Activated CD8-positive, alpha-beta memory T cell treated with anti-CD3 and anti-CD28 coated beads for 1 hour (primary cell): ENCODE measurements around the gene XKR7.
"Not testable (repeated sequence)": the region's sequence is repeated elsewhere in the genome, so short reads cannot be mapped to it uniquely, and the experiment has no call there.

Experiments
- DNase-seq, 2 donors: peaks; one replicate each; pipeline ENCODE4 v3.0.0-alpha.2; 2020; ENCODE audit warnings: low read depth in 1 of 2; ENCODE audit errors: extremely low read depth in 1 of 2

Gene XKR7

DNA sequence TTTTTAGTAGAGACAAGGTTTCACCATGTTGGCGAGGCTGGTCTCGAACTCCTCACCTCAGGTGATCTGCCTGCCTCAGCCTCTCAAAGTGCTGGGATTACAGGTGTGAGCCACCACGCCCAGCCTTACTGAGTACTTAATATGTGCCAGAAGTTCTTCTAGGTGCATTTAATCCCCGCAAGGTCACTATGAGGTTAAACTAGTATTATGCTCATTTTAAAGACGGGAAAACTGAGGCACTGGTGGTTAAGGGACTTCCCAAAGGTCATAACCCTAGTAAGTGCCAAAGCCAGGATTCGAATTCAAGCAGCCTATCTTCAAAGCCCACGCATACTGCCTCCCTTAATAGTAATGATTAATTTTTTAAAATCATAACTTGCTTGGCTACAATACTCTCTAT is 41.6 kb downstream of the XKR7 start:
- DNase-seq, result no peak

GRCh38 chr20:32010101-32010500 is 42.1 kb downstream of the XKR7 start, which contains the start of gene CCM2L:
CCM2L (plus strand) TSS chr20:32010438; CDS start chr20:32010455, 17 bp downstream.
- DNase-seq, result no peak

DNA sequence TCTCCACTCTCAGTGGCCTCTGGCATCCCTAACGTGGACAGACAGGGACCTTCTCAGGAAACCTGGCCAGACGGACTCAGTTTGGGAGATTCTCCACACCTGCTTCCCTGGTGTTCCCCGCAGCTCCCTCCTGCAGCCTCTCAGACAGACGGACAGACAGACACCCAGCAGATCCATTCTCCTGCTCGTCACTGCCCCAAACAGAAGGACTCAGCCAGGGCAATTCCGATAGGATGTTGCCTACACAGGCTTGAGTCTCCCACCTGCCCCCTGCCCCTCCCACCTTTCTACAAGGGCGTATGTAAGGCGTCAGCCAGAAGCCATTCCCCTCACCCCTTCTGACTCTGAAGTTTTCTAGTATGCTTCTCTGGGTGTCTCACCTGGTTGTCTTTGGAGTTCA is 42.7 kb downstream of the XKR7 start:
- DNase-seq, result no peak

DNA sequence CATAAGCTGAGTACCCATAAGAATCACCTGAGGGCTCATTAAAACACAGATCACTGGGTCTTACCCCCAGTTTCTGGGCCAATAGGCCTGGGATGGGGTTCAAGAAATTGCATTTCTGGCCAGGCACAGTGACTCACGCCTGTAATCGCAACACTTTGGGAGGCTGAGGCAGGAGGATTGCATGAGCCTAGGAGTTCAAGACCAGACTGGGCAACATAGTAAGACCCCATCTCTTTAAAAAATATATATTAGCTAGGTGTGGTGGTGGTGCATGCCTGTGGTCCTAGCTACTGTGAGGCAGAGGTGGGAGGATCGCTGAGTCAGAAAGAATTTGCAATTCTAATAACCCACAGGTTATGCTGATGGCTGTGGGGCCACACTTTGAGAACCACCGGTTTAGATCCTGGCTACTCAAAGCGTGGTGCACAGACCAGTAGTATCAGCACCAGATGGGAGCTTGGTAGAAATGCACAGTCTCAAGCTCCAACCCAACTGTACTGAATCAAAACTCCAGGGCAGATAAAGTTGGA is 44.3 kb downstream of the XKR7 start:
- DNase-seq, result no peak

DNA sequence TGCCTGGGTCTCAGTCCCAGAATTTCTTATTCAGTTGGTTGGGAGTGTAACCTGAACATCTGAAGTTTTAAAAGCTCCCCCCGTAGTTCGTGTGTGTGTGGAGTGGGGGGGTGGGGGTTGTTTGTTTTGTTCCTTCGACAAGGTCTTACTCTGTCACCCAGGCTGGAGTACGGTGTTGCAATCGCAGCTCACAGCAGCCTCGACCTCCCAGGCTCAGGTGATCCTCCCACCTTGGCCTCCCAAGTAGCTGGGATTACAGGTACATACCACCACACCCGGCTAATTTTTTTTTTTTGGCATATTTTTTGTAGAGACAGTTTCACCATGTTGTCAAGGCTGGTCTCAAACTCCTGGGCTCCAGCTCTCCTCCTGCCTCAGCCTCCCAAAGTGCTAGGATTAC is 45.4 kb downstream of the XKR7 start:
- DNase-seq, result no peak

DNA sequence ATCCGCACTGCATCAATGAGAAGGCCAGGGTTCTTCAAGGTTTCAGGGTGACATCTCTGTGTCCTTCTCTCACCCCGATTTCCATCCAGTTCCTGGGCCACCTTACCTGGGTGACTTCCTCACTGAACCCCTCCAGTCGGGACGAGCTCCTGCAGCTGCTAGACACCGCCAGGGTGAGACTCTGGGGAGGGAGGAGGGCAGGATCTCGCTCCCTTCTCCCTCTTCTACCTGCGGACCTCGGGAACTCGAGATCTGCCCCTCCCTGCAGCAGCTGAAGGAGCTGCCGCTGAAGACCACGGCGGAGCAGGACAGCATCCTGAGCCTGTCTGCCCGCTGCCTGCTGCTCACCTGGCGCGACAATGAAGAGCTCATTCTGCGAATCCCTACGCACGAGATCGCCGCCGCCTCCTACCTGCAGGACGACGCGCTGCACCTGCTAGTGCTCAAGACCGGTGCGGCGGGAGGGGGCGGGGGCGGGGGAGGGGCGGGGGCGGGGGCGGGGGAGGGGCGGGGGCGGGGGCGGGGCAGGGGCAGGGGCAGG is 49.8 kb downstream of the XKR7 start:
- peak in 1 of 2 donors; percentile 32 for DNase-seq

DNA sequence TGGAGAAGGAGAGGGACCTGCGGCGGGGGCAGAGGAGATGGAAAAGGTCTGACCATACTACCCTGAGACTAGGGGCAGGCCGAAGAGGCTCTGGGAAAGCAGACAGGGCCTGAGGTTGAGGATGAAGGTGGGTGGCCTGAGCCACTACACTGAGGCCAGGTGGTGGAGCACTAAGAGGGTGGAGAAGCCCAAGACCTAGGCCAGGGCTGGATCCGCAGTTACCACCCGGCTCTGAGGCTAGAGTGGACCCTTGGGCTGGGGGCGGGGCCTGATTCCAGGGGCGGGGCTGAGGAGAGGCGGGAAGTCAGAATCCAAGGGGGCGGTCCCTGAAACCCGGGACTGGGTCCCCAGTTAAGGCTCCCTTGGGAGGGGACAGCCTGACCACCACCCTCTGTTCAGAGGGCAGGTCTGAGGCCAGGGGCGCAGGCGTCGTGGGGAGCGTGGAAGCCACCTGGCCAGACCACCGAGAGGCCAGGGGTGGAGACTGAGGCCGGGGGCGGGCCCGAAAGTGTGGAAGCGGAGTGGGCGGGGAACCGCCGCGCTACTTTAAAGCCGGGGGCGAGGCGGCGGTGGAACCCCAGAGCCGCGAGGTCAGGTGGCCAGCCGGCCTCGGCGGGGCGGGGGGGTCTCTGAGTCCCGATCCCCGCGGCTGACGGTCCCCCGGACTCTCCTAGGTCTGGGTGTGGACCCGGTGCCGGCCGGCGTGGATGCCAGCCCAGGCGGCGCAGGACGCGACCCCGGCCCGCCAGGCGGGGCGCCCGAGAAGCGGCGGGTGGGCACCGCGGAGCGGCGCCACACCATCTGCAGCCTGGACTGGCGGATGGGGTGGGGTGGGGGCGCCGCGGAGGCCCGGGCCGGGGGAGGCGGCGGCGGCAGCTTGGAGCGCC is 50.6 kb downstream of the XKR7 start:
- DNase-seq, result peak in 1 of 2 donors; percentile 27

- DNase-seq, result no peak
Measured at GRCh38 chr20:32019156-32019510, 51.2 kb downstream of the XKR7 start.

DNA sequence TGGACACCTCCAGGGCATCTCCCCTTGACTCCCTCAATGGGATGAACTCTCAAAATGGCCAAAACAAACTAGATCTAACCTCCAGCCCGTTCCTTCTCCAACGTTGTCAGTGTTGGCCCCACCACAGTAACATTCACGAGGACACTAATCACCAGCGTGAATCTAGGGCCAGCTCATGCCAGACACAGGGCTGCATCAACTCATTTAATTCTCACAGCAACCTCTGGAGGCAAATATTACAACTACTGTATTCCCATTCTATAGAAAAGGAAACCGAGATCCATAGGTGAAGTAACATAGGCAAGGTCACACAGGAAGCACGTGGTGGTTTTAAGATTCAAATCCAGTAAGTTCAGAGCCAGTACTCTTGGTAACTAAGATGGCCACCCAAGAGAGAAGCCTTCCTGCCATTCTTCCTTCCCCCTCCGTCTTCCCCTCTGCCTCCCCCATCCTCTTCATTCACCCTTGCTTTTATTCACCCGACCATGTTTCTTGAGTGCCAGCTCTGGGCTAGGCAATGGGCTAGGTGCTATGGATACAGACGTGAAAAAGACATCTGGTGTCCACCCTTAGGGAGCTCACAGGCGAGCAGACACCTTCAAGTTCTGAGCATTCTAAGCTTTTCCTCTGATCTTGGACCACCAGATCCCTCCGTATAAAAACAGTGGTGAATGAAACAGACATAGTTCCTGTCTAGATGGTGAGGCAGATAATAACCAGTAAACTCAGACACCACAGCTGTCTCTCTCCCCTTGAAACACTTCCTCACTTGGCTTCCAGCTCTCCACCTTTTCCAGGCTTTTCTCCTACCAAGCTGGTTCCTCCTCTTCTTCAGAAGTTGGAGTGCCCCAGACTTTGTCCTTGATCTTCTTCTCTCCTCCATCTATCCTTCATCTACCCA is 51.9 kb downstream of the XKR7 start:
- no peak for DNase-seq

GRCh38 chr20:32021091-32021490 is 53.1 kb downstream of the XKR7 start:
- DNase-seq, result no peak

DNA sequence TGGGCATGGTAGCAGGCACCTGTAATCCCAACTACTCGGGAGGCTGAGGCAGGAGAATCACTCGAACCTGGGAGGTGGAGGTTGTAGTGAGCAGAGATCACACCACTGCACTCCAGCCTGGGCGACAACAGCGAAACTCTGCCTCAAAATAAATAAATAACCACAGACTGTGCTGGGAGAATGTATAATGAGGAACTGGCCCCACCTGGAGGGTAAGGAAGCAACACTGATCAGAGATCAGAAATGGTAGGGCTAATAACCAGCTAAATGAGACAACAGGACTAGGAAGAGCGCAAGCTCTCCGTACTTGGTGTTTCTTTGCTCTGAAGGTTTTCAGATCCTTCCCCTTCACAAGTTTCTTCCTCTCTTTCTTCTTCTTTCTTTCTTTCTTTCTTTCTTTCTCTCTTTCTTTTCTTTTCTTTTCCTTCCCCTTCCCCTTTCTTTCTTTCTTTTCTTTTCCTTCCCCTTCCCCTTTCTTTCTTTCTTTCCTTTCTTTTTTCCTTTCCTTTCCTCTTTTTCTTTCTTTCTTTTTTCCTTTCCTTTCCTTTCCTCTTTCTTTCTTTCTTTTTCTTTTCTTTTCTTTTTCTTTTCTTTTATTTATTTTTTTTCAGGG is 56.8 kb downstream of the XKR7 start:
- DNase-seq, result no peak

DNA sequence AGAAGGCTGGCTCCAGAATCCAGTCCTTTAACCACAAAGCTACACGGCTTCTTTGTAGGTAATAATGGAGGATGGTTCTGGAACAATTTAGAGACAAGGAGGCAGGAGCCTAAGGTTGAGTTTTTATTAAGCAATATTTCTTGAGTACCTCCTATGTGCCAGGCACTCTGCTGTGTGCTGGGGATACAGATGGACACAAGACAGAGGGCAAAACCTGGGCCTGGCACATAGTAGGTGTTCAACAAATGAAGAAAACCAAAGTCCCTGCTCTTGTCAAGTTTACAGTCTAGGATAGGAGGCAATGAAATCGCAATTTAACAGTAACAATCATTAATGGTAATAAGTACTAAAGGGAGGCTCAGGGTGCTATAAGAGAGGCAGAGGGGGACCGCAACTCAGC is 59.7 kb downstream of the XKR7 start:
- DNase-seq, result no peak

DNA sequence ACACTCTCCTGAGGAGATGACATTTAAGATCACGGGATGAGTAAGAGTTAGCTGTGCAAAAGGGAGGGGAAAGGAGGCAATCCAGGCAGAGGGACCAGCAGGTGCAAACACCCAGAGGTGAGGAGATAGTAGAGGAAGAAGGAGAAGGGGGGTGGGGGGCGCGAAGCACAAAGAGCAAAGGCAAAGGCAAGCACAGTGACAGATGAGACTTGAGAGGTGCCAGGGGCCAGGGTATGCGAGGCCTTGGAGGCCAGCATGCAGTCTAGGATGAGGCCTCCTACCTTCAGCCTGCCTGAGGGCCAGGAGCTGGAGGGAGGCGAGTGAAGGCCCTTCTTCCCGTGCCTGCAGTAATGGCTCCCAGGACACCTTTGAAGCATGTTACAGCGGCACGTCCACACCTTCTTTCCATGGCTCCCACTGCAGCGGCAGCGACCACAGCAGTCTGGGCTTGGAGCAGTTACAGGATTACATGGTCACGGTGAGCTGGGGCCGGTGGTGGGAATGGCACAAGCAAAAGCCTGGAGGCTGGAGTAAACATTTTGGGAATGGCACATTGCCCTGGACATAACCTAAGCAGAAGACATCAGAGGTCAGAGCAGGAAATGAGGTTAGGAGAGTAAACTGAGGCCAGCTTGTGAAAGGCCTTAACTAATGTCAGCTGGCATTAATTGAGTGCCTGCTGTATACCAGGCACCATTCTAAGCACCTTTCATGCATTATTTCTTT is 60.9 kb downstream of the XKR7 start:
- no peak for DNase-seq

- no peak for DNase-seq
Measured at GRCh38 chr20:32029561-32029960, 61.6 kb downstream of the XKR7 start.

DNA sequence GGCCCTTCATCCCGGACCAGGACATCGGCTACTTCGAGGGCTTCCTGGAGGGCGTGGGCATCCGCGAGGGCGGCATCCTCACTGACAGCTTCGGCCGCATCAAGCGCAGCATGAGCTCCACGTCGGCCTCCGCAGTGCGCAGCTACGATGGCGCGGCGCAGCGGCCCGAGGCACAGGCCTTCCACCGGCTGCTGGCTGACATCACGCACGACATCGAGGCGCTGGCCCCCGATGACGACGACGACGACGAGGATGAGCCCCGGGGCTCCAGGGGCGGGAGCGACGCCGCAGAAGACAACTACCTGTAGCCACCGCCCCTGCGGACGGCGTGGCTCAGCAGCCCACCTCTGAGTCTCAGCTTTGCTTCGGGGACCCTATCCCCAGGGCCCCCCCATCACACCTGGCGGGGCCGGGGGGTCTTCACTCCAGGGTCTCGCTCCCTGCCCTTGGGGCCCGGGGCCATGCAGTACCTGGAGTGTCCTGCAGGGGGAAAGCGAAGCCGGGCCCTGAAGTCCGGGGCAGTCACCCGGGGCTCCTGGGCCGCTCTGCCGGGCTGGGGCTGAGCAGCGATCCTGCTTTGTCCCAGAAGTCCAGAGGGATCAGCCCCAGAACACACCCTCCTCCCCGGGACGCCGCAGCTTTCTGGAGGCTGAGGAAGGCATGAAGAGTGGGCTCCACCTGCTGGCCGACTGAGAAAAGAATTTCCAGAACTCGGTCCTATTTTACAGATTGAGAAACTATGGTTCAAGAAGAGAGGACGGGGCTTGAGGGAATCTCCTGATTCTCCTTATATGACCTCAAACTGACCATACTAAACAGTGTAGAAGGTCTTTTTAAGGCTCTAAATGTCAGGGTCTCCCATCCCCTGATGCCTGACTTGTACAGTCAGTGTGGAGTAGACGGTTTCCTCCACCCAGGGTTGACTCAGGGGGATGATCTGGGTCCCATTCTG is 63.3 kb downstream of the XKR7 start:
- DNase-seq, result peak in 1 of 2 donors; percentile 33

DNA sequence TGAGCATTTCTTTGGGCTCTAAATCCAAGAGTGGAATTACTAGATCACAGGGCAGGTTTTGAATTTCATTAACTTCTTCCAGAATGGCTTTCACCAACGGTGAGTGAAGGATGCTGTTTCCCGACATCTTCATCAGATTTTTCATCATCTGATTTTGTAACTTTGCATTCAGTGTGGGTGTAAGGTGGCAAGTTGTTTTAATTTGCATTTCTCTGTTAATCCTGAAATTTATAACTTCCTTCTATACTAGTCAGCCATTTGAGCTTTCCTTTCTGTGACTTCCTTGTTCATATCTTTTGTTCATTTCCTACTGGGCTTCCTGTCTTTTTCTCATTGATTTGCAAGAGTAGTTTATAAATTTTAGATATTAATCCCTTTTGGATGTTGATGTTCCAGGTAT is 65.4 kb downstream of the XKR7 start:
- DNase-seq, result no peak

DNA sequence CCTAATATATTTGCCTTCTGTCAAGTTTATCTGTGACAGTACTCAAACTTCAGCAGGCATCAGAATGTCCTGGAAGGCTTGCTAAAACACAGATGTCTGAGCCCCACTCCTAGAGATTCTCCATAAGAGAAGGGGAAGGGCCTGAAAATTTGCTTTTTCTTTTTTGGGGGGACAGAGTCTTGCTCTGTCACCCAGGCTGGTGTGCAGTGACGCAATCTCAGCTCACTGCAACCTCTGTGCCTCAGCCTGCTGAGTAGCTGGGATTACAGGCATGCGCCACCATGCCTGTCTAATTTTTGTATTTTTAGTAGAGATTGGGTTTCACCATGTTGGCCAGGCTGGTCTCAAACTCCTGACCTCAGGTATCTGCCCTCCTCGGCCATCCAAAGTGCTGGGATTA is 65.8 kb downstream of the XKR7 start:
- DNase-seq, result not testable (repeated sequence)

- DNase-seq, result no peak
Measured at GRCh38 chr20:32034581-32035425, 66.9 kb downstream of the XKR7 start.
